GM21619 (cell line): Measurements from ENCODE around the gene CCDC32.
"Not testable (repeated sequence)": the region's sequence is repeated elsewhere in the genome, so short reads cannot be mapped to it uniquely, and the experiment has no call there.

ENCODE experiments used
- ATAC-seq: cut with Tn5 transposase; IDR thresholded peaks from one replicate; pipeline ENCODE4 v1.9.1; 2021; ENCODE audit not compliant: unreplicated experiment

CCDC32 gene

GRCh38 chr15:40564591-40565332 lies at the start of gene CCDC32:
CCDC32 (minus strand) TSS chr15:40565042; CDS start chr15:40563015, 2,027 bp downstream.
- peak; percentile 92 for ATAC-seq

GRCh38 chr15:40613080-40613479 lies 48.2 kb upstream of the CCDC32 start:
- ATAC-seq = no peak

- ATAC-seq = no peak
These were observed 39.1 kb upstream of the CCDC32 start for GRCh38 chr15:40603935-40604334.

GRCh38 chr15:40600956-40601355 lies 36.1 kb upstream of the CCDC32 start:
- no peak for ATAC-seq

- no peak for ATAC-seq
These were observed 33.8 kb upstream of the CCDC32 start for GRCh38 chr15:40598672-40599071.

- ATAC-seq = no peak
These were observed 33.3 kb upstream of the CCDC32 start for GRCh38 chr15:40598126-40598525.

- no peak for ATAC-seq
These were observed 32.2 kb upstream of the CCDC32 start for GRCh38 chr15:40597024-40597423.

- no peak for ATAC-seq
These were observed 30.9 kb upstream of the CCDC32 start for GRCh38 chr15:40595773-40596172.

GRCh38 chr15:40595219-40595618 lies 30.4 kb upstream of the CCDC32 start:
- ATAC-seq = no peak

- ATAC-seq = peak; percentile 48
These were observed 29.6 kb upstream of the CCDC32 start for GRCh38 chr15:40594429-40594836.

GRCh38 chr15:40593588-40594428 lies 29.0 kb upstream of the CCDC32 start, which contains the start of gene KNL1:
KNL1 (plus strand) TSS chr15:40594249; CDS start chr15:40602932, 8,683 bp downstream.
- ATAC-seq = peak; percentile 59

- no peak for ATAC-seq
These were observed 28.3 kb upstream of the CCDC32 start for GRCh38 chr15:40593165-40593564.

- no peak for ATAC-seq
These were observed 26.5 kb upstream of the CCDC32 start for GRCh38 chr15:40591389-40591788.

GRCh38 chr15:40590667-40591050 lies 25.8 kb upstream of the CCDC32 start:
- no peak for ATAC-seq

- ATAC-seq = no peak
These were observed 19.3 kb upstream of the CCDC32 start for GRCh38 chr15:40584191-40584590.

GRCh38 chr15:40582726-40583246 lies 17.9 kb upstream of the CCDC32 start:
- ATAC-seq = no peak

GRCh38 chr15:40581796-40582195 lies 17.0 kb upstream of the CCDC32 start:
- ATAC-seq = not testable (repeated sequence)

- no peak for ATAC-seq
These were observed 14.1 kb upstream of the CCDC32 start for GRCh38 chr15:40578892-40579291.

GRCh38 chr15:40576914-40577313 lies 12.1 kb upstream of the CCDC32 start:
- not testable (repeated sequence) for ATAC-seq

GRCh38 chr15:40575113-40575512 lies 10.3 kb upstream of the CCDC32 start:
- no peak for ATAC-seq

GRCh38 chr15:40569129-40569953 lies 4.5 kb upstream of the CCDC32 start, which contains the start of gene RPUSD2:
RPUSD2 (plus strand) TSS chr15:40569299; CDS start chr15:40569338, 39 bp downstream.
- peak; percentile 48 for ATAC-seq
